Hepatocyte (in vitro differentiated cells): Measurements from ENCODE around the gene CHMP4B. TPM values are rescaled to one million over a fixed set of nuclear protein-coding genes. Genes with fewer than 3 reads are reported as not detected.

Experiments
- DNase-seq: peaks from one replicate; pipeline ENCODE4 v3.0.0-alpha.2; 2016; ENCODE audit warnings: low spot score
- H2AFZ ChIP-seq: fragments of 200-600 bp; sonication (generic); 2 replicates; pipeline ENCODE4 v1.6.0; 2016; ENCODE audit warnings: antibody characterized with exemption, mild to moderate bottlenecking
- H3K27ac ChIP-seq: fragments of 200-600 bp; sonication (generic); 2 replicates; pipeline ENCODE4 v1.5.1; 2016; ENCODE audit warnings: mild to moderate bottlenecking
- H3K27me3 ChIP-seq: fragments of 200-600 bp; sonication (generic); 2 replicates; pipeline ENCODE4 v1.6.1; 2016
- H3K36me3 ChIP-seq: fragments of 200-600 bp; sonication (generic); replicated peaks from 2 replicates; pipeline ENCODE4 v1.5.1; 2016; ENCODE audit warnings: low read depth; ENCODE audit not compliant: insufficient read depth
- H3K4me1 ChIP-seq: fragments of 200-600 bp; sonication (generic); 2 replicates; pipeline ENCODE4 v1.5.1; 2016; ENCODE audit warnings: mild to moderate bottlenecking, moderate library complexity; ENCODE audit not compliant: insufficient read depth
- H3K4me2 ChIP-seq: fragments of 200-600 bp; sonication (generic); 2 replicates; pipeline ENCODE4 v1.6.0; 2016
- H3K4me3 ChIP-seq: fragments of 200-600 bp; sonication (generic); 2 replicates; pipeline ENCODE4 v1.5.1; 2016; ENCODE audit warnings: mild to moderate bottlenecking
- H3K79me2 ChIP-seq: fragments of 200-600 bp; sonication (generic); 2 replicates; pipeline ENCODE4 v1.6.0; 2017; ENCODE audit warnings: mild to moderate bottlenecking
- H3K9me2 ChIP-seq: fragments of 200-600 bp; sonication (generic); replicated peaks from 2 replicates; pipeline ENCODE4 v1.6.0; 2017; ENCODE audit warnings: mild to moderate bottlenecking; ENCODE audit not compliant: insufficient read depth
- H3K9me3 ChIP-seq: fragments of 200-600 bp; sonication (generic); 2 replicates; pipeline ENCODE4 v1.5.1; 2016; ENCODE audit warnings: low read depth, mild to moderate bottlenecking
- H4K20me1 ChIP-seq: fragments of 200-600 bp; sonication (generic); 2 replicates; pipeline ENCODE4 v1.6.0; 2016; ENCODE audit warnings: mild to moderate bottlenecking; ENCODE audit not compliant: insufficient read depth, poor library complexity, severe bottlenecking
- EZH2 ChIP-seq: fragments of 200-600 bp; sonication (generic); IDR thresholded peaks from 2 replicates; pipeline ENCODE4 v1.6.1; 2016; ENCODE audit warnings: antibody characterized with exemption, mild to moderate bottlenecking, borderline replicate concordance
- EZH2phosphoT487 ChIP-seq: fragments of 200-600 bp; sonication (generic); IDR thresholded peaks from one replicate; pipeline ENCODE4 v1.6.1; 2018; ENCODE audit warnings: antibody characterized with exemption, mild to moderate bottlenecking, low read depth, moderate library complexity; ENCODE audit not compliant: unreplicated experiment, severe bottlenecking
- WGBS: methylation state at CpG from one replicate; pipeline ENCODE4 v1.1.6; 2016; ENCODE audit warnings: low lambda C conversion rate; ENCODE audit errors: missing lambda C conversion rate; 5-methylcytosine and 5-hydroxymethylcytosine counted together
- polyA plus RNA-seq: library from polyadenylated mRNA; unstranded; fragments of >200 nt; fragmentation: Nextera tagmentation; extraction: Ambion mirVana; gene quantifications from 2 replicates; pipeline ENCODE4 v1.2.1, GENCODE V29; 2016
- total RNA-seq: library from RNA; depleted of rRNA; stranded (reverse); fragments of >200 nt; gene quantifications from 2 replicates; pipeline ENCODE4 v1.2.3, GENCODE V29; 2014
- TF ChIP-seq, protein P1 (sequence below): fragments of 200-600 bp; sonication (generic); IDR thresholded peaks from 2 replicates; pipeline ENCODE4 v1.5.1; 2016; ENCODE audit warnings: antibody characterized with exemption, mild to moderate bottlenecking; ENCODE audit not compliant: poor library complexity

Gene CHMP4B
- total and polyA plus RNA-seq, 2 experiments from 2014 or later = 8.1 to 95.1 TPM

DNA sequence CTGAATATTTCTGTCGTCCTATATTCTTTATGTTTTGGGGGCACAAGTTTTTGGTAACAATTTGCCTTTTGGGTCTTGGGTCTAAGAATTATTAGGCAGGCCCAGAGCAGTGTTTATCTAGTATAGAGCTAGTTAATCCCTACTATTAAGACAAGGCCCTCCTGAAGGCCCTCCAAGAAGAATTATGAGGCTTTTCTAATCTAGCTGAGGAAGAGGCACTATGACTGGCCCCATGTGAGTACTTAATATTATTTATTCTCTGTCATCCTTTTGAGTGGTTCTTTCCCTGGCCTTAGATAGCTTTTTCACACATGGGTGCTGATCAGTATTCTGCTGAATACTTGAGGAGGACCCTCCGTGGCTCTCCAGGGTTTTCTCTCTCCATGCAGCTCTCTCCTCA lies 25.1 kb downstream of the CHMP4B start:
- H3K4me1 ChIP-seq = peaks cover 72% of the 10 kb centered on the region

DNA sequence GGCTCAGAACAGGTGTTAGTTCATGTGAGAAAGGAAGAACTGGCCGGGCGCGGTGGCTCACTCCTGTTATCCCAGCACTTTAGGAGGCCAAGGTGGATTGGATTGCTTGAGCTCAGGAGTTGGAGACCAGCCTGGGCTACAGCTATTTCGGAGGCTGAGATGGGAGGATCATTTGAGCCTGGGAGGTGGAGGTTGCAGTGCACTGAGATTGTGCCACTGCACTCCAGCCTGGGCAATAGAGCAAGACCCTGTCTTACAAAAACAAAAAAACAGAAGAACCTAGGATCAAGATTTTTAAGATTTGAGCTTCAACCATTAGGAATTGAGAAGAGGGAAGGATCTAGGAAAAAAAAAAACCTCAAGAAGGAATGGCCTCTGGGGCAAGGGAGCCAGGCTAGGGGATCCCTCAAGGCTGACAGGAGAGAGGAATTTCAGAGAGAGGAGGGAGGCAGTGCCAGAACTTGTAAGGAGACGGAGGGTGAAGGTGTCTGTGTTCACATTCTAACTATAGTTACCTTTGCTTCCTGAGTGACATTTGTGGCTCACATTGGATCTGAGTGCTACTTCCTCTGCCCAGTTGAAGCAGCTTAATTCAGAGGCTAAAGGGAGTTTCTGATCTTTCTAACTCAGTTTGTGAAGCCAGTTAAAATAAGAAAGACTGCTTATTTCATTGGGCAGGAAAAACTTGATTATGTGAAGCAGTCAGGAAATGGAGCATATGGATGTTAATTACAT lies 26.1 kb downstream of the CHMP4B start:
- Histone ChIP-seq H3K36me3 (no peaks in the 10 kb centered on the region), H2AFZ (no peak overlapping the region), H3K9me2 (no peaks in the 10 kb centered on the region), H3K4me3 (no peak overlapping the region), H3K79me2 (peaks cover 100% of the 10 kb centered on the region), H3K4me2 (no peak overlapping the region), H3K4me1 (peaks cover 71% of the 10 kb centered on the region), H3K27ac (peak overlapping the region; percentile 4), H3K27me3 (no peaks in the 10 kb centered on the region), H3K9me3 (no peaks in the 10 kb centered on the region), H4K20me1 (peaks cover 96% of the 10 kb centered on the region)
- TF ChIP-seq, protein P1, sequence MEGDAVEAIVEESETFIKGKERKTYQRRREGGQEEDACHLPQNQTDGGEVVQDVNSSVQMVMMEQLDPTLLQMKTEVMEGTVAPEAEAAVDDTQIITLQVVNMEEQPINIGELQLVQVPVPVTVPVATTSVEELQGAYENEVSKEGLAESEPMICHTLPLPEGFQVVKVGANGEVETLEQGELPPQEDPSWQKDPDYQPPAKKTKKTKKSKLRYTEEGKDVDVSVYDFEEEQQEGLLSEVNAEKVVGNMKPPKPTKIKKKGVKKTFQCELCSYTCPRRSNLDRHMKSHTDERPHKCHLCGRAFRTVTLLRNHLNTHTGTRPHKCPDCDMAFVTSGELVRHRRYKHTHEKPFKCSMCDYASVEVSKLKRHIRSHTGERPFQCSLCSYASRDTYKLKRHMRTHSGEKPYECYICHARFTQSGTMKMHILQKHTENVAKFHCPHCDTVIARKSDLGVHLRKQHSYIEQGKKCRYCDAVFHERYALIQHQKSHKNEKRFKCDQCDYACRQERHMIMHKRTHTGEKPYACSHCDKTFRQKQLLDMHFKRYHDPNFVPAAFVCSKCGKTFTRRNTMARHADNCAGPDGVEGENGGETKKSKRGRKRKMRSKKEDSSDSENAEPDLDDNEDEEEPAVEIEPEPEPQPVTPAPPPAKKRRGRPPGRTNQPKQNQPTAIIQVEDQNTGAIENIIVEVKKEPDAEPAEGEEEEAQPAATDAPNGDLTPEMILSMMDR = no peak
- no peak for TF ChIP-seq EZH2
- no peak for TF ChIP-seq EZH2phosphoT487
- WGBS = 88% methylated on average over 5 of the region's 5 CpGs
- no peak for DNase-seq

More for the DNA sequence above, 25.1 kb downstream of the CHMP4B start:
- no peaks in the 10 kb centered on the region for H3K27me3 ChIP-seq
- TF ChIP-seq EZH2phosphoT487 (no peak), EZH2 (no peak)
- TF ChIP-seq, protein P1 = no peak
- H3K9me2 ChIP-seq = no peaks in the 10 kb centered on the region
- H4K20me1 ChIP-seq = peaks cover 96% of the 10 kb centered on the region
- no peak overlapping the region for H2AFZ ChIP-seq
- H3K4me2 ChIP-seq = peak overlapping the region; percentile 14
- DNase-seq = no peak
- no peaks in the 10 kb centered on the region for H3K36me3 ChIP-seq
- H3K9me3 ChIP-seq = no peaks in the 10 kb centered on the region
- 80% methylated on average over 2 of the region's 2 CpGs for WGBS
- no peak overlapping the region for H3K4me3 ChIP-seq
- peaks cover 100% of the 10 kb centered on the region for H3K79me2 ChIP-seq
- no peak overlapping the region for H3K27ac ChIP-seq

DNA sequence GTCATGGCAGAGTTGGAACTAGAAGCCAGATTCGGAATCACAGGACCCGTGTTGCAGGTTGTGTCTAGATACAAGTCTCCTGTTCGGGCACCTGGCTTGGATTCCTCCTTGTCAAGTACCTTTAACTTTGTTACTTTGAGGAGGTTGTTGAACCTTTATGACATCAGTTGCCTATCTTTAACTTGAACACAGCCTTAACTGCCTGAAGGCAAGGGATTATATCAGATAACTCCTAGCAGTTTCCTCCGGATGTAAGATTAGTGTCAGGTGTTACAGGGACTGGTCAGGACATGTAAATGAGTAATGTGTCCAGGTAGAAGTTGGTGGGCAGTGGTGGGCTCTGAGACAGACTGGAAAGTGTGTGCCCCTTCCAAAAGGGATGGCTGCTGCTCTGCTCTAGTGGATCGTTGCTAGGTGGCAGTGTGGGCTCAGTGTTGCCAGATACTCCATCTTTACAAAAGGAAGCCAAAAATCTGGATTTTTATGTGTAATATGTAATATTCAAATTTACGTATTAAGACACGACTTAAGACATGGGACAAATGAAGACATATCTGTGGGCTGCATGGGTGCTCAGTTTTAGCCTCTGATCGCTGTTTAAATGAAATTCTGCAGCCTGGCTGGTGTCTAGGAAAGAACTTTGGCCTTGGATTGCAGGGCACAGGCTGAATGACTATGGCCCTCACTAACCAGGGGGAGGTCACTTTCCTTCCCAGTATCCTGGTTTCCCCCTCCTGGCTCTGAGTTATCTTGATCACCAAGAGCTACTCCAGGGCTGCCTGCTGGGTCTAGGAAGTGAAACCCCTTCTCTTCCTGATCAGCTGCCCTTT lies 27.1 kb downstream of the CHMP4B start:
- Histone ChIP-seq H3K4me3 (no peak overlapping the region), H3K9me2 (no peaks in the 10 kb centered on the region), H3K9me3 (no peaks in the 10 kb centered on the region), H3K79me2 (peaks cover 100% of the 10 kb centered on the region), H2AFZ (no peak overlapping the region), H3K36me3 (no peaks in the 10 kb centered on the region), H3K27ac (peak overlapping the region; percentile 49), H3K4me1 (peaks cover 71% of the 10 kb centered on the region), H3K4me2 (peak overlapping the region; percentile 8), H4K20me1 (peaks cover 96% of the 10 kb centered on the region), H3K27me3 (no peaks in the 10 kb centered on the region)
- no peak for TF ChIP-seq EZH2phosphoT487
- no peak for TF ChIP-seq EZH2
- TF ChIP-seq, protein P1 = peak; percentile 30
- DNase-seq = no peak
- 73% methylated on average over 8 of the region's 8 CpGs for WGBS
